Panc1 (cell line): ENCODE measurements around the gene CLDN11.

Experiments used
- POLR2AphosphoS5 ChIP-seq: IDR thresholded peaks from 2 replicates; pipeline ENCODE4 v1.6.1; 2012; ENCODE audit warnings: mild to moderate bottlenecking, low read depth, low read length, moderate library complexity
- TF ChIP-seq, protein P1 (sequence below): fragments of 450-650 bp; IDR thresholded peaks from 2 replicates; pipeline ENCODE4 v1.5.1; 2017; ENCODE audit warnings: mild to moderate bottlenecking
- TF ChIP-seq, protein P2 (sequence below), 2 experiments: IDR thresholded peaks; 2 replicates each; pipeline ENCODE4 v1.6.1; 2011 to 2012; ENCODE audit warnings: low read depth in 2 of 2, control low read depth in 1 of 2, low read length in 1 of 2, mild to moderate bottlenecking in 1 of 2, moderate library complexity in 1 of 2; ENCODE audit not compliant: insufficient read depth in 1 of 2

DNA sequence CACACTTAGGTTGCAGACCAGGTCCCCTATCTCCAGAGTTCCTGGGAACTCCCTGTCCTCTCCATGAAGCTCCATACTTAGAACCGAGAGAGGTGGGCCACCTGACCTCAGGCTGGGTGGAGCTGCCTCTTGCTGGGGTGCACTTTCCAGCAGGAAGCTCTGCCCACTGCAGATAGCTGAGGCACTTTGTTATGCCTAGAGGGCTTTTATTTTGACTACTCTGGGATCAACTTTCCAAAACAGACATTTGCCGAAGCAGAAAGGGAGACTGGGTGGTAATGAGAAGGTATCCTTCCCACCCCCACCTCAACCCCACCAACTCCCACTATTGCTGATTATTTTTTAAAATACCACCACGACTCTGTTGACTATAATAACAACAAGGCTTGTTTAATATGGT, 54.7 kb downstream of the CLDN11 start:
- TF ChIP-seq, protein P1, sequence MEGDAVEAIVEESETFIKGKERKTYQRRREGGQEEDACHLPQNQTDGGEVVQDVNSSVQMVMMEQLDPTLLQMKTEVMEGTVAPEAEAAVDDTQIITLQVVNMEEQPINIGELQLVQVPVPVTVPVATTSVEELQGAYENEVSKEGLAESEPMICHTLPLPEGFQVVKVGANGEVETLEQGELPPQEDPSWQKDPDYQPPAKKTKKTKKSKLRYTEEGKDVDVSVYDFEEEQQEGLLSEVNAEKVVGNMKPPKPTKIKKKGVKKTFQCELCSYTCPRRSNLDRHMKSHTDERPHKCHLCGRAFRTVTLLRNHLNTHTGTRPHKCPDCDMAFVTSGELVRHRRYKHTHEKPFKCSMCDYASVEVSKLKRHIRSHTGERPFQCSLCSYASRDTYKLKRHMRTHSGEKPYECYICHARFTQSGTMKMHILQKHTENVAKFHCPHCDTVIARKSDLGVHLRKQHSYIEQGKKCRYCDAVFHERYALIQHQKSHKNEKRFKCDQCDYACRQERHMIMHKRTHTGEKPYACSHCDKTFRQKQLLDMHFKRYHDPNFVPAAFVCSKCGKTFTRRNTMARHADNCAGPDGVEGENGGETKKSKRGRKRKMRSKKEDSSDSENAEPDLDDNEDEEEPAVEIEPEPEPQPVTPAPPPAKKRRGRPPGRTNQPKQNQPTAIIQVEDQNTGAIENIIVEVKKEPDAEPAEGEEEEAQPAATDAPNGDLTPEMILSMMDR: no peak
- no peak for TF ChIP-seq POLR2AphosphoS5
- TF ChIP-seq, protein P2, sequence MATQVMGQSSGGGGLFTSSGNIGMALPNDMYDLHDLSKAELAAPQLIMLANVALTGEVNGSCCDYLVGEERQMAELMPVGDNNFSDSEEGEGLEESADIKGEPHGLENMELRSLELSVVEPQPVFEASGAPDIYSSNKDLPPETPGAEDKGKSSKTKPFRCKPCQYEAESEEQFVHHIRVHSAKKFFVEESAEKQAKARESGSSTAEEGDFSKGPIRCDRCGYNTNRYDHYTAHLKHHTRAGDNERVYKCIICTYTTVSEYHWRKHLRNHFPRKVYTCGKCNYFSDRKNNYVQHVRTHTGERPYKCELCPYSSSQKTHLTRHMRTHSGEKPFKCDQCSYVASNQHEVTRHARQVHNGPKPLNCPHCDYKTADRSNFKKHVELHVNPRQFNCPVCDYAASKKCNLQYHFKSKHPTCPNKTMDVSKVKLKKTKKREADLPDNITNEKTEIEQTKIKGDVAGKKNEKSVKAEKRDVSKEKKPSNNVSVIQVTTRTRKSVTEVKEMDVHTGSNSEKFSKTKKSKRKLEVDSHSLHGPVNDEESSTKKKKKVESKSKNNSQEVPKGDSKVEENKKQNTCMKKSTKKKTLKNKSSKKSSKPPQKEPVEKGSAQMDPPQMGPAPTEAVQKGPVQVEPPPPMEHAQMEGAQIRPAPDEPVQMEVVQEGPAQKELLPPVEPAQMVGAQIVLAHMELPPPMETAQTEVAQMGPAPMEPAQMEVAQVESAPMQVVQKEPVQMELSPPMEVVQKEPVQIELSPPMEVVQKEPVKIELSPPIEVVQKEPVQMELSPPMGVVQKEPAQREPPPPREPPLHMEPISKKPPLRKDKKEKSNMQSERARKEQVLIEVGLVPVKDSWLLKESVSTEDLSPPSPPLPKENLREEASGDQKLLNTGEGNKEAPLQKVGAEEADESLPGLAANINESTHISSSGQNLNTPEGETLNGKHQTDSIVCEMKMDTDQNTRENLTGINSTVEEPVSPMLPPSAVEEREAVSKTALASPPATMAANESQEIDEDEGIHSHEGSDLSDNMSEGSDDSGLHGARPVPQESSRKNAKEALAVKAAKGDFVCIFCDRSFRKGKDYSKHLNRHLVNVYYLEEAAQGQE (IDR thresholded peaks at IDR 0.05; ENCODE audit: insufficient read depth in 1 of 2, low read depth in 2 of 2, low read length in 1 of 2): no peak
